Thyroid gland (tissue), 4 donors: ENCODE data around the gene ATG2A. TPM values are rescaled to one million over a fixed set of nuclear protein-coding genes. Genes with fewer than 3 reads are reported as not detected.

Source experiments
- DNase-seq, 2 donors: peaks; one replicate each; pipeline ENCODE4 v3.0.0-alpha.2; 2019
- H3K27ac ChIP-seq, 3 donors: fragments of 200-600 bp; sonication (generic); 1 replicate in 2 of 3; 2 replicates in 1 of 3; pipeline ENCODE4 v1.5.1; 2016 to 2019; ENCODE audit warnings: mild to moderate bottlenecking in 1 of 3, moderate library complexity in 1 of 3
- H3K27me3 ChIP-seq: fragments of 200-600 bp; sonication (generic); one replicate; pipeline ENCODE4 v1.5.1; 2019
- H3K36me3 ChIP-seq, 2 donors: fragments of 200-600 bp; sonication (generic); one replicate each; pipeline ENCODE4 v1.5.1; 2016 to 2019
- H3K4me1 ChIP-seq, 2 donors: fragments of 200-600 bp; sonication (generic); one replicate each; pipeline ENCODE4 v1.5.1; 2017 to 2019
- H3K4me3 ChIP-seq, 3 donors: fragments of 200-600 bp; sonication (generic); replicated peaks in 1 of 3; 1 replicate in 2 of 3; 2 replicates in 1 of 3; pipeline ENCODE4 v1.5.1; 2016; ENCODE audit warnings: mild to moderate bottlenecking in 1 of 3
- H3K9me3 ChIP-seq: fragments of 200-600 bp; sonication (generic); one replicate; pipeline ENCODE4 v1.5.1; 2017
- POLR2A ChIP-seq, 2 donors: fragments of 450-650 bp; IDR thresholded peaks; one replicate each; pipeline ENCODE4 v1.6.1; 2017; ENCODE audit warnings: antibody characterized with exemption in 2 of 2, mild to moderate bottlenecking in 2 of 2, moderate library complexity in 1 of 2
- WGBS, 2 donors: methylation state at CpG; one replicate each; pipeline ENCODE4 v1.1.5; 2017; 5-methylcytosine and 5-hydroxymethylcytosine counted together
- intact Hi-C: fragments of 100-400 bp; cut with DNase I; formaldehyde crosslinking; loops from one replicate; pipeline ENCODE4 v1.15.1; 2023
- total RNA-seq, 4 donors: library from RNA; depleted of rRNA; stranded (reverse); fragments of >200 nt; gene quantifications; one replicate each; pipeline ENCODE4 v1.2.3, GENCODE V29; 2016
- TF ChIP-seq, protein P1 (sequence below), 6 experiments: fragments of 200-600 bp in 3 of 6; fragments of 450-650 bp in 3 of 6; sonication (generic) in 3 of 6; IDR thresholded peaks; one replicate each; pipeline ENCODE4 v1.5.1; 2016 to 2019; ENCODE audit warnings: antibody characterized with exemption in 6 of 6, mild to moderate bottlenecking in 2 of 6, inconsistent platforms in 1 of 6, moderate library complexity in 1 of 6

The ATG2A gene
- total RNA-seq, 4 donors from 2014 or later: 19.5 to 43.1 (median 36.7) TPM

DNA sequence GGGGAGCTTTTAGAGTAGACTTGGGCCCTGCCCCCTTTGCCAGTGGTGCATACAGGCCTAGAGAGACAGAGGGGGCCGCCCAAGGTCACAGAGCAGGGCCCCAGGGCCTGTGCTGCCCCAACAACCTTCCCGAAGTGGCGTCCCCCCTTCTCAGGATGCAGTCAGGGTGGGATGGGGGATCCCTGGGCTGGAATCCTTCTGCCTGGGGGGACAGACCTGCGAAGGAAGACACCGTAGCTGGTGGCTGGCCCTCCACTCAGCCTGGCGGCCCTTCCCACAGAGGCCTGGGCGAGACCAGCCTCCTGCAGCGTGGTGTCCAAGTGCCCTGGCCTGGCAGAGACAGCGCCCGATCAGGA lies 24.2 kb downstream of the ATG2A start:
- Histone ChIP-seq H3K4me1 (peaks cover under 1 to 16% of the 10 kb centered on the region in 2 donors), H3K9me3 (no peaks in the 10 kb centered on the region), H3K36me3 (peaks cover 2 to 11% of the 10 kb centered on the region in 2 donors), H3K27me3 (no peaks in the 10 kb centered on the region), H3K4me3 (no peak overlapping the region), H3K27ac (no peak overlapping the region)
- DNase-seq: no peak
- intact Hi-C loops: loop anchor here (10.0 kb wide), 1 partner anchor 108 kb away; no protein-coding TSS in a partner anchor
- WGBS, 2 donors: 94% methylated on average over 3 to 7 of the region's 10 CpGs
- no peak for TF ChIP-seq POLR2A (IDR thresholded peaks at IDR 0.05)
- TF ChIP-seq, protein P1, sequence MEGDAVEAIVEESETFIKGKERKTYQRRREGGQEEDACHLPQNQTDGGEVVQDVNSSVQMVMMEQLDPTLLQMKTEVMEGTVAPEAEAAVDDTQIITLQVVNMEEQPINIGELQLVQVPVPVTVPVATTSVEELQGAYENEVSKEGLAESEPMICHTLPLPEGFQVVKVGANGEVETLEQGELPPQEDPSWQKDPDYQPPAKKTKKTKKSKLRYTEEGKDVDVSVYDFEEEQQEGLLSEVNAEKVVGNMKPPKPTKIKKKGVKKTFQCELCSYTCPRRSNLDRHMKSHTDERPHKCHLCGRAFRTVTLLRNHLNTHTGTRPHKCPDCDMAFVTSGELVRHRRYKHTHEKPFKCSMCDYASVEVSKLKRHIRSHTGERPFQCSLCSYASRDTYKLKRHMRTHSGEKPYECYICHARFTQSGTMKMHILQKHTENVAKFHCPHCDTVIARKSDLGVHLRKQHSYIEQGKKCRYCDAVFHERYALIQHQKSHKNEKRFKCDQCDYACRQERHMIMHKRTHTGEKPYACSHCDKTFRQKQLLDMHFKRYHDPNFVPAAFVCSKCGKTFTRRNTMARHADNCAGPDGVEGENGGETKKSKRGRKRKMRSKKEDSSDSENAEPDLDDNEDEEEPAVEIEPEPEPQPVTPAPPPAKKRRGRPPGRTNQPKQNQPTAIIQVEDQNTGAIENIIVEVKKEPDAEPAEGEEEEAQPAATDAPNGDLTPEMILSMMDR (IDR thresholded peaks at IDR 0.05): no peak

DNA sequence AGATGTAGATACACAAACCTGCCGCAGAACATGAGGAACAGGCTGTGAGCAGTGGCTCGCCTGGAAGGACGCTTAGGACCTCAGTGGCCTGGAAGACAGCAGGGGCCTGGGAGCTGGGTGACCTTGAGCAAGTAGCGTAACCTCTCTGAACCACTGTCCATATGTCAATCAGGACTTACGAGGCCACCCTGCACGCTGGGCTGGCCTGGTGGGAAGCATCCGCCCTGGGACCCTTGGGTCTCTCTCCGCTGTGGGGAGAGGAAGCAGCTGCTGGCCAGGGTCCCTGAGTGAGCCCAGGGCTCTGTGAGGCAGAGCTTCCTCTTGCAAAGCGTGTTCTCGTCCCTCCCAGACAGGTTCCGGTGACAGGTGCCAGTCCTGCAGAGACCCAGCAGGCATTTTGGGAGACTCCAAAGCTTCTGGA lies 24.6 kb downstream of the ATG2A start:
- intact Hi-C loops: loop anchor here (10.0 kb wide), 1 partner anchor 108 kb away; no protein-coding TSS in a partner anchor
- no peak for TF ChIP-seq POLR2A (IDR thresholded peaks at IDR 0.05)
- TF ChIP-seq, protein P1 (IDR thresholded peaks at IDR 0.05): no peak
- 88% methylated on average over 7 to 11 of the region's 11 CpGs for WGBS, 2 donors
- no peak overlapping the region for H3K4me3 ChIP-seq
- peaks cover 3 to 19% of the 10 kb centered on the region in 2 donors for H3K4me1 ChIP-seq
- no peaks in the 10 kb centered on the region for H3K9me3 ChIP-seq
- H3K27me3 ChIP-seq: no peaks in the 10 kb centered on the region
- H3K27ac ChIP-seq: no peak overlapping the region
- peaks cover 0 to 7% of the 10 kb centered on the region in 2 donors for H3K36me3 ChIP-seq
- no peak for DNase-seq

DNA sequence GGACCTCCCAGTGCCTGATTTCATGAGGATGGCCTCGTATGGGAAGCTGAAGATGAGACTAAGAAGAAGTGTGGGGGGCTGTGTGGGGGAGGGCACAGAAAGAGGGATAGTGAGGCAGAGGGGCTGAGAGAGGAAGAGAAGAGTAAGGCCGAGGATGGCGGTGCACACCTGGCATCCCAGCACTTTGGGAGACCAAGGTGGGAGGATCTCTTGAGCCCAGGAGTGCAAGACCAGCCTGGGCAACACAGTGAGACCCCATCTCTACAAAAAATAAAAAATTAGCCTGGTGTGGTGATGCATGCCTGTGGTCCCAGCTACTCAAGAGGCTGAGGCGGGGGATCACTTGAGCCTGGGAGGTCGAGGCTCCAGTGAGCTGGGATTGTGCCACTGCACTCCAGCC lies 25.1 kb downstream of the ATG2A start:
- H3K36me3 ChIP-seq: peaks cover 0 to 2% of the 10 kb centered on the region in 2 donors
- TF ChIP-seq POLR2A (IDR thresholded peaks at IDR 0.05): no peak
- TF ChIP-seq, protein P1 (IDR thresholded peaks at IDR 0.05): no peak
- no peak overlapping the region for H3K27ac ChIP-seq
- intact Hi-C loops: loop anchor here (10.0 kb wide), 1 partner anchor 107 kb away; no protein-coding TSS in a partner anchor
- H3K4me1 ChIP-seq: peaks cover 3 to 19% of the 10 kb centered on the region in 2 donors
- H3K27me3 ChIP-seq: no peaks in the 10 kb centered on the region
- H3K4me3 ChIP-seq: no peak overlapping the region
- whole genome bisulfite sequencing, 2 donors: 79 to 85% methylated on average over 5 of the region's 5 CpGs
- no peaks in the 10 kb centered on the region for H3K9me3 ChIP-seq
- DNase-seq: no peak

DNA sequence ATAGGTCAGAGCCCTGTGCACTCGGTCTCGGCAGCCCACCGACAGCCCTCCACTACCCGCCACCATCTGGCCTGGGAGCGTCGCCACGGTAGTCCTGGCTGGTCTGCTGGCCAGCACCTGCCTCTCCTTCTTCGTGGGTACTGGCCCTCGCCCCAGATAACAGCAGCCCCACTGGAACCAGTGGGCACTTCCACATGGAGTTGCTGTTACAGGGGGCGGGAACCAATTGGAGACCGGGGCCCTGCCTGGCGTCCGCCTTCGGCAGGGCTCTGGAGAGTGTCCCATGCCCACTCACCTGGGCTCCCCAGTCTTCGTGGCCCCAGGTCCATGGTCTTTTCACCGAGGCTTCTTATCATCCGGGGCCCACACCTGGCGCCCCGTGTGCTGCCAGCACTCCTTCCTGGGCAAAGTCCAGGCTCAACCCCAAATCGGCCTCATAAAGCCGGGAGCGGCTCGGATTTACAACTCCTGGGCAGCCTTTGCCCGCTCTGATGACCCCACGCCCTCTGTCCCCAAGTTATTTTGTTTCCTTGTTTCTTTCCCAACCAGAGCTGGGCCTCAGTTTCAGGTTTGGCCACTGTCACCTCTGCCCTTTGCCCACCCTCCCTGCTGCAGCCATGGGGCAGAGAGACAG lies 25.7 kb downstream of the ATG2A start:
- H3K4me3 ChIP-seq: no peak overlapping the region
- 92 to 95% methylated on average over 14 to 18 of the region's 25 CpGs for WGBS, 2 donors
- TF ChIP-seq POLR2A (IDR thresholded peaks at IDR 0.05): no peak
- H3K27ac ChIP-seq: no peak overlapping the region
- H3K27me3 ChIP-seq: no peaks in the 10 kb centered on the region
- intact Hi-C loops: loop anchor here (10.0 kb wide), 1 partner anchor 107 kb away; no protein-coding TSS in a partner anchor
- H3K36me3 ChIP-seq: no peaks in the 10 kb centered on the region
- H3K9me3 ChIP-seq: no peaks in the 10 kb centered on the region
- H3K4me1 ChIP-seq: peaks cover 3 to 19% of the 10 kb centered on the region in 2 donors
- no peak for DNase-seq

DNA sequence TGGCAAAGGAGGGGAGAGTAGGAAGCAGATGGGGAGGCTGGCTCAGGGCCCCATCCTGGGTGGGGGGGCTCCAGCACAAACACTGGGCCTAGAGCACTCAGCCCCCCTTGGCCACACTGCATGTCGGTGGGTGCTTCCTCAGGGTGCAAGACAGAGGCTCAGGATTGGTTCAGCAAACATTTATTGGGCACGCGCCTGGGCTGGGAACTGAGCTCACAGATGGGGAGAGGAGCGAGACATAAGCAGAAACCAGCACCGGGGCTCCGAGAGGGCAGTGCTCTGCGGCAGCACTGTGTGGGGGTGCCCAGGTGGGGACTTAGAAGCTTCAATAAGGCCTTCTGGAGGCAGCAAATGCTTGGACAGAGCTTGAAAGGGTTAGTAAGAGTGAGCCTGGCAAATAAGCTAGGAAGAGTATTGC lies 26.5 kb downstream of the ATG2A start:
- DNase-seq: no peak
- Histone ChIP-seq H3K36me3 (no peaks in the 10 kb centered on the region), H3K4me3 (no peak overlapping the region), H3K9me3 (no peaks in the 10 kb centered on the region), H3K27ac (no peak overlapping the region), H3K27me3 (no peaks in the 10 kb centered on the region), H3K4me1 (peaks cover 3 to 19% of the 10 kb centered on the region in 2 donors)
- WGBS, 2 donors: 84 to 95% methylated on average over 7 of the region's 7 CpGs
- intact Hi-C loops: loop anchor here (10.0 kb wide), 1 partner anchor 106 kb away; no protein-coding TSS in a partner anchor
- TF ChIP-seq POLR2A (IDR thresholded peaks at IDR 0.05): no peak
- TF ChIP-seq, protein P1 (IDR thresholded peaks at IDR 0.05): no peak
